ENCODE results near the gene FAM168A.

DNA sequence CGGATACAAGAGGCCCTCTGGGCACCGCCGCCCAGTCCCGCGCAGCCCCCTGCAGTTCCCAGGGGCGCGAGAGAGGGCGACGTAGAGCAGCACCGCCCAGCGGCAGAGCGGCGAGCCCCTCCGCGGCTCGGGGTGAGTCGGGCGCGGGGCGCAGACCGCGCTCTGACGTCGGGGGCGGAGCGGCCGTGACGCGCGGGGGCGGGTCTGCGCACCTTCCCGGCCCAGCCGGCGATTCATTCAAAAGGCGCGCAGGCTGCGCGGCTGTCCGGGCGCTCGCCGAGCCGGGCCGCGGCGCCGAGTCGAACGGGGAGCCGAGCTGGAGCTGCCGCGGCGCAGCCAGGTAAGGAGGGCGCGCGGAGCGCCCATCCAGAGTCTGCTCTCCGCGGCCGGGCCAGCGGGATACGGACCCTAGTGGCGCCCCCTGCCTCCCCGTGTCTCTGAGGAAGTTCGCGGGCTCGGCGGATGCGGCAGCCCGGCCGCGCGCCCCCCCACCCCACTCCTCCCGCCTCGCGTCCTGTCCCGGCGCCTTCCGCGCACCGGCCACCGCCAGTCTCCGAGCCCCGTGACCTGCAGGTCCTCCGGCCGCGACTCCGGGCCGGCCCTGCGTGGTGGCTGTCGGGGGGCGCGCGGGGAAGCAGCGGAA is 221.6 kb downstream of the FAM168A start, which contains the start of gene RELT:
- peak; percentile 73 for TF ChIP-seq CTCF (IDR thresholded peaks at IDR 0.05)
- TF ChIP-seq CHD2 (IDR thresholded peaks at IDR 0.05; ENCODE audit: low read length, partially characterized antibody) = no peak
- no peak for TF ChIP-seq EP300 (IDR thresholded peaks at IDR 0.05)
- TF ChIP-seq MYC (IDR thresholded peaks at IDR 0.05; ENCODE audit: borderline replicate concordance, low read length) = no peak
- TF ChIP-seq RFX5 (IDR thresholded peaks at IDR 0.05) = no peak
- peak; percentile 98 for TF ChIP-seq POLR2A (IDR thresholded peaks at IDR 0.05; ENCODE audit: low read length)
- TF ChIP-seq, protein P1, sequence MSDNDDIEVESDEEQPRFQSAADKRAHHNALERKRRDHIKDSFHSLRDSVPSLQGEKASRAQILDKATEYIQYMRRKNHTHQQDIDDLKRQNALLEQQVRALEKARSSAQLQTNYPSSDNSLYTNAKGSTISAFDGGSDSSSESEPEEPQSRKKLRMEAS (IDR thresholded peaks at IDR 0.05) = peak; percentile 49; the same call in 1 of the 2 replicates
- TF ChIP-seq, protein P2, sequence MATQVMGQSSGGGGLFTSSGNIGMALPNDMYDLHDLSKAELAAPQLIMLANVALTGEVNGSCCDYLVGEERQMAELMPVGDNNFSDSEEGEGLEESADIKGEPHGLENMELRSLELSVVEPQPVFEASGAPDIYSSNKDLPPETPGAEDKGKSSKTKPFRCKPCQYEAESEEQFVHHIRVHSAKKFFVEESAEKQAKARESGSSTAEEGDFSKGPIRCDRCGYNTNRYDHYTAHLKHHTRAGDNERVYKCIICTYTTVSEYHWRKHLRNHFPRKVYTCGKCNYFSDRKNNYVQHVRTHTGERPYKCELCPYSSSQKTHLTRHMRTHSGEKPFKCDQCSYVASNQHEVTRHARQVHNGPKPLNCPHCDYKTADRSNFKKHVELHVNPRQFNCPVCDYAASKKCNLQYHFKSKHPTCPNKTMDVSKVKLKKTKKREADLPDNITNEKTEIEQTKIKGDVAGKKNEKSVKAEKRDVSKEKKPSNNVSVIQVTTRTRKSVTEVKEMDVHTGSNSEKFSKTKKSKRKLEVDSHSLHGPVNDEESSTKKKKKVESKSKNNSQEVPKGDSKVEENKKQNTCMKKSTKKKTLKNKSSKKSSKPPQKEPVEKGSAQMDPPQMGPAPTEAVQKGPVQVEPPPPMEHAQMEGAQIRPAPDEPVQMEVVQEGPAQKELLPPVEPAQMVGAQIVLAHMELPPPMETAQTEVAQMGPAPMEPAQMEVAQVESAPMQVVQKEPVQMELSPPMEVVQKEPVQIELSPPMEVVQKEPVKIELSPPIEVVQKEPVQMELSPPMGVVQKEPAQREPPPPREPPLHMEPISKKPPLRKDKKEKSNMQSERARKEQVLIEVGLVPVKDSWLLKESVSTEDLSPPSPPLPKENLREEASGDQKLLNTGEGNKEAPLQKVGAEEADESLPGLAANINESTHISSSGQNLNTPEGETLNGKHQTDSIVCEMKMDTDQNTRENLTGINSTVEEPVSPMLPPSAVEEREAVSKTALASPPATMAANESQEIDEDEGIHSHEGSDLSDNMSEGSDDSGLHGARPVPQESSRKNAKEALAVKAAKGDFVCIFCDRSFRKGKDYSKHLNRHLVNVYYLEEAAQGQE (IDR thresholded peaks at IDR 0.05) = no peak
- TF ChIP-seq RAD21 (conservative IDR thresholded peaks at IDR 0.05 in 1 of 2, IDR thresholded peaks at IDR 0.05 in 1 of 2) = peak; percentile 38 to 44; a peak in 3 of 5 replicates
- TF ChIP-seq JUNB (IDR thresholded peaks at IDR 0.05) = no peak
- TF ChIP-seq SMC3 (IDR thresholded peaks at IDR 0.05) = peak; percentile 50; the same call in 1 of the 3 replicates
- no peak for TF ChIP-seq MAFK (IDR thresholded peaks at IDR 0.05; ENCODE audit: partially characterized antibody)
- no peak for TF ChIP-seq USF2 (IDR thresholded peaks at IDR 0.05)
- no peak for TF ChIP-seq FOSL2 (IDR thresholded peaks at IDR 0.05)
- TF ChIP-seq FOSL2 (CRISPR knock-in tag; IDR thresholded peaks at IDR 0.05) = peak; percentile 73

All from A549 (cell line).